Measurements from ENCODE around the gene BFAR. TPM values are rescaled to one million over a fixed set of nuclear protein-coding genes. Genes with fewer than 3 reads are reported as not detected.

The BFAR gene
- total and polyA plus RNA-seq, 2 donors (not counting 1 experiment from before 2014, with no cell fraction given), result 30.7 to 72.9 TPM

DNA sequence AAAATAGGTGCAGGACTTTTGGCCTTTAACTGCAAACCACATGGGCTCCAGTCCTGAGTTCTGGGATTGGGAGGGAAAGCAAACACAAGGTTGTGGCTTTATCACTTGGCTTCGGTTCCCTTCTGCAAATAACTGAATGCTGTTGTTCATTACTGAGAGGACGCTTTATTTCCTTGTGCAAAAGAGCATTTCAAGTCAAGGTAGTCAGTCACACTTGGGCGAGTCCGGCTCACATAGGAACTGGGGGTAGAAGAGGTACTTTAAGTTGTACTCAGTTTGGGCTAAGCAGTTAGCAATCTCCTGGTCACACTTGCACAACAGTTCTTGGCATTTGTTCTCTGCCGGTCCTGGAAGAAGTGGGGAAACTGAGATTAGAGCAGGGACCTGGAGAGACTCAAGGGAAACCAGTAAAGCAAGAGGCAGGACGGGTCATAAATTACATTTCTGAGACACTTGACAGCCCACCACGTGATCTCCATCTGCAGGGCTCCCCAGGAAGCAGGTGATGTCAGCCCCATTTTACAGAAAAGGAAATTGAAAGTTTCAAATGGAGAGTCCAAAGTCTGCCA, 39.7 kb downstream of the BFAR start:
- no peaks in the 10 kb centered on the region for H3K27me3 Mint-ChIP-seq
- peaks cover 18% of the 10 kb centered on the region for H3K4me1 Mint-ChIP-seq
- CTCF ChIA-PET, result no interaction called here
- DNase-seq (peak; percentile 62), ATAC-seq (ENCODE audit: low read depth) (peak; percentile 74)
- Histone ChIP-seq H2AFZ (ENCODE audit: insufficient read depth, low read depth, low read length, poor library complexity, severe bottlenecking) (peak overlapping the region; percentile 20), H3K27ac (ENCODE audit: low read length in 2 of 2) (peak overlapping the region; percentile 63 to 65), H3K27me3 (replicated peaks in 1 of 4; ENCODE audit: control extremely low read depth in 1 of 4, control insufficient read depth in 3 of 4, insufficient read depth in 4 of 4, low read length in 3 of 4) (no peaks in the 10 kb centered on the region), H3K4me1 (ENCODE audit: control insufficient read depth in 2 of 2, insufficient read depth in 2 of 2, low read length in 2 of 2) (peaks cover 12 to 15% of the 10 kb centered on the region in 2 donors), H3K4me2 (replicated peaks; ENCODE audit: low read depth, low read length, poor library complexity, severe bottlenecking) (peak overlapping the region; percentile 56), H3K36me3 (replicated peaks in 1 of 2; ENCODE audit: control extremely low read depth in 1 of 2, control insufficient read depth in 1 of 2, extremely low read depth in 1 of 2, insufficient read depth in 2 of 2, low read length in 1 of 2) (peaks cover 2 to 11% of the 10 kb centered on the region in 2 experiments), H3K79me2 (ENCODE audit: control insufficient read depth, insufficient read depth, low read length) (no peaks in the 10 kb centered on the region), H4K20me1 (ENCODE audit: control insufficient read depth, insufficient read depth, low read length, poor library complexity, severe bottlenecking) (no peaks in the 10 kb centered on the region), H3K9ac (ENCODE audit: low read length) (peak overlapping the region; percentile 33), H3K4me3 (ENCODE audit: control extremely low read depth in 1 of 5, extremely low read depth in 1 of 5, insufficient read depth in 1 of 5, low read depth in 2 of 5, low read length in 4 of 5) (peak overlapping the region in 1 of 5 experiments; percentile 13), H3K9me3 (ENCODE audit: control extremely low read depth in 1 of 3, control insufficient read depth in 2 of 3, insufficient read depth in 1 of 3, low read length in 2 of 3) (peaks cover 0 to 4% (median 0%) of the 10 kb centered on the region in 3 donors)
- intact Hi-C loops (cut with micrococcal nuclease), result no loop called here
- 48% methylated on average over 5 of the region's 7 CpGs for WGBS (ENCODE audit: insufficient coverage)
- POLR2A ChIA-PET, result no interaction called here
- peak overlapping the region; percentile 61 for H3K4me3 Mint-ChIP-seq
- peak overlapping the region; percentile 59 for H3K27ac Mint-ChIP-seq
- TF ChIP-seq CTCF (IDR thresholded peaks at IDR 0.05) (no peak), EZH2 (IDR thresholded peaks at IDR 0.05; ENCODE audit: borderline replicate concordance, insufficient read depth, low read depth, low read length, poor library complexity, severe bottlenecking) (no peak)
- no peaks in the 10 kb centered on the region for H3K9me3 Mint-ChIP-seq (ENCODE audit: insufficient read depth)

DNA sequence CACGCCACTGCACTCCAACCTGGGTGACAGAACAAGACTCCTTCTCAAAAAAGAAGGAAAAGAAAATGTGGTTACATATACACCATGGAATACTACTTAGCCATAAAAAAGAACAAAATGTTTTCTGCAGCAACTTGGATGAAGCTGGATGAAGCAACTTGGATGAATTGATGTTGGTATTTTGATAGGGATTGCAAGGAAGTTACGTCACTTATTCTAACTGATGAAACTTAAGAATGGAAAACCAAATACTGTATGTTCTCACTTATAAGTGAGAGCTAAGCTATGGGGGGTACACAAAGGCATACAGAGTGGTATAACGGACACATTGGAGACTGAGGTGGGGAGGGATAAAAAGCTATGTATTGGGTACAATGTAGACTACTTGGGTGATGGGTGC, 43.9 kb downstream of the BFAR start:
- H3K27ac ChIP-seq (ENCODE audit: low read length in 2 of 2), result no peak overlapping the region
- H4K20me1 ChIP-seq (ENCODE audit: control insufficient read depth, insufficient read depth, low read length, poor library complexity, severe bottlenecking), result no peaks in the 10 kb centered on the region
- no peaks in the 10 kb centered on the region for H3K27me3 ChIP-seq (replicated peaks in 1 of 4; ENCODE audit: control extremely low read depth in 1 of 4, control insufficient read depth in 3 of 4, insufficient read depth in 4 of 4, low read length in 3 of 4)
- no peak for DNase-seq
- POLR2A ChIA-PET, result no interaction called here
- Mint-ChIP-seq H3K4me1 (peaks cover 16% of the 10 kb centered on the region), H3K27me3 (peaks cover 6% of the 10 kb centered on the region), H3K4me3 (no peak overlapping the region), H3K27ac (no peak overlapping the region), H3K9me3 (ENCODE audit: insufficient read depth) (no peaks in the 10 kb centered on the region)
- H2AFZ ChIP-seq (ENCODE audit: insufficient read depth, low read depth, low read length, poor library complexity, severe bottlenecking), result no peak overlapping the region
- no peaks in the 10 kb centered on the region for H3K36me3 ChIP-seq (replicated peaks in 1 of 2; ENCODE audit: control extremely low read depth in 1 of 2, control insufficient read depth in 1 of 2, extremely low read depth in 1 of 2, insufficient read depth in 2 of 2, low read length in 1 of 2)
- no peak for ATAC-seq (ENCODE audit: low read depth)
- peaks cover 0 to 4% (median 0%) of the 10 kb centered on the region in 3 donors for H3K9me3 ChIP-seq (ENCODE audit: control extremely low read depth in 1 of 3, control insufficient read depth in 2 of 3, insufficient read depth in 1 of 3, low read length in 2 of 3)
- H3K4me1 ChIP-seq (ENCODE audit: control insufficient read depth in 2 of 2, insufficient read depth in 2 of 2, low read length in 2 of 2), result peaks cover 12 to 15% of the 10 kb centered on the region in 2 donors
- H3K4me3 ChIP-seq (ENCODE audit: control extremely low read depth in 1 of 5, extremely low read depth in 1 of 5, insufficient read depth in 1 of 5, low read depth in 2 of 5, low read length in 4 of 5), result no peak overlapping the region
- no peak overlapping the region for H3K9ac ChIP-seq (ENCODE audit: low read length)
- CTCF ChIA-PET, result no interaction called here
- no peaks in the 10 kb centered on the region for H3K79me2 ChIP-seq (ENCODE audit: control insufficient read depth, insufficient read depth, low read length)
- no peak for TF ChIP-seq CTCF (IDR thresholded peaks at IDR 0.05)
- no peak for TF ChIP-seq EZH2 (IDR thresholded peaks at IDR 0.05; ENCODE audit: borderline replicate concordance, insufficient read depth, low read depth, low read length, poor library complexity, severe bottlenecking)
- no peak overlapping the region for H3K4me2 ChIP-seq (replicated peaks; ENCODE audit: low read depth, low read length, poor library complexity, severe bottlenecking)
- WGBS (ENCODE audit: insufficient coverage), result no CpG with 5 or more reads among the region's 3 CpGs
- intact Hi-C loops (cut with micrococcal nuclease), result no loop called here

All from B cell (primary cell).